Endothelial cell of umbilical vein (primary cell): ENCODE data around the gene AMZ2. TPM values are rescaled to one million over a fixed set of nuclear protein-coding genes. Genes with fewer than 3 reads are reported as not detected.
A peak's percentile ranks its signal among the peaks of the same experiment; 100 is the strongest.
"Not testable (repeated sequence)": the region's sequence is repeated elsewhere in the genome, so short reads cannot be mapped to it uniquely, and the experiment has no call there.

Experiments used
- BruUV-seq: library from RNA; stranded (reverse); fragments of 400-500 nt; replicated peaks from 2 replicates; lab custom pipeline; 2021; lab: Mats Ljungman, UMichigan
- CTCF ChIA-PET: fragments of 300-600, 350-600 bp; sonication (Branson Sonifier 250); formaldehyde crosslinking; loops from one replicate; lab custom pipeline; 2021; ENCODE audit warnings: antibody characterized with exemption, inconsistent platforms; lab: Charles Lee
- POLR2A ChIA-PET: fragments of 300-600, 350-600 bp; sonication (Branson Sonifier 250); formaldehyde crosslinking; loops from one replicate; lab custom pipeline; 2021; ENCODE audit warnings: antibody characterized with exemption, inconsistent platforms; lab: Charles Lee
- DNase-seq: peaks from one replicate; pipeline ENCODE4 v3.0.0-alpha.2; 2011; ENCODE audit warnings: low read depth, low spot score
- FAIRE-seq: peaks from 2 replicates; lab custom pipeline; 2011; peaks lifted over from hg19 to GRCh38; lab: Jason Lieb, UNC
- H2AFZ ChIP-seq: 2 replicates; pipeline ENCODE4 v1.6.0; 2012; ENCODE audit warnings: low read depth, low read length, control low read depth, inconsistent platforms
- H3K27ac ChIP-seq: 2 replicates; pipeline ENCODE4 v1.5.1; 2011; ENCODE audit warnings: low read depth, mild to moderate bottlenecking, control low read depth, low read length, moderate library complexity; ENCODE audit not compliant: insufficient read depth
- H3K27me3 ChIP-seq, 2 experiments: 2 replicates each; pipeline versions ENCODE4 v1.6.0 to v1.6.1; 2011; ENCODE audit warnings: low read length in 2 of 2, mixed read lengths in 1 of 2; ENCODE audit not compliant: control insufficient read depth in 2 of 2, insufficient read depth in 2 of 2
- H3K36me3 ChIP-seq, 2 experiments: 2 replicates in 1 of 2; 3 replicates in 1 of 2; pipeline ENCODE4 v1.5.1; 2011; ENCODE audit warnings: low read length in 2 of 2, mild to moderate bottlenecking in 1 of 2, moderate library complexity in 1 of 2; ENCODE audit not compliant: control insufficient read depth in 2 of 2, insufficient read depth in 2 of 2; ENCODE audit errors: extremely low read depth in 1 of 2
- H3K4me1 ChIP-seq: 3 replicates; pipeline ENCODE4 v1.5.1; 2011; ENCODE audit warnings: mild to moderate bottlenecking, low read length; ENCODE audit not compliant: control insufficient read depth, insufficient read depth; ENCODE audit errors: extremely low read depth
- H3K4me2 ChIP-seq: 2 replicates; pipeline ENCODE4 v1.6.1; 2011; ENCODE audit warnings: low read length, control low read depth, mixed read lengths; ENCODE audit not compliant: insufficient read depth
- H3K4me3 ChIP-seq, 3 experiments: fragments of 200-600 bp in 1 of 3; sonication (generic), shearing (Covaris generic) in 1 of 3; replicated peaks in 1 of 3; 2 replicates each; pipeline ENCODE4 v1.5.1; 2011 to 2016; ENCODE audit warnings: control low read depth in 3 of 3, low read length in 3 of 3, mild to moderate bottlenecking in 2 of 3, inconsistent platforms in 1 of 3, low read depth in 1 of 3, moderate library complexity in 1 of 3; ENCODE audit not compliant: insufficient read depth in 1 of 3
- H3K79me2 ChIP-seq: 2 replicates; pipeline ENCODE4 v1.6.0; 2012; ENCODE audit warnings: low read length, inconsistent platforms; ENCODE audit not compliant: control insufficient read depth, insufficient read depth
- H3K9ac ChIP-seq: replicated peaks from 2 replicates; pipeline ENCODE3; 2011; ENCODE audit warnings: low read length, control low read depth; ENCODE audit not compliant: insufficient read depth; ENCODE audit errors: extremely low read depth
- H3K9me1 ChIP-seq: replicated peaks from 3 replicates; pipeline ENCODE4 v1.6.0; 2011; ENCODE audit warnings: mild to moderate bottlenecking, low read length; ENCODE audit not compliant: control insufficient read depth, insufficient read depth; ENCODE audit errors: extremely low read depth
- H3K9me3 ChIP-seq: replicated peaks from 2 replicates; pipeline ENCODE4 v1.5.1; 2012; ENCODE audit warnings: low read length, inconsistent platforms; ENCODE audit not compliant: control insufficient read depth, insufficient read depth
- H4K20me1 ChIP-seq: replicated peaks from 2 replicates; pipeline ENCODE3; 2011; ENCODE audit warnings: mild to moderate bottlenecking, low read length; ENCODE audit not compliant: control insufficient read depth, insufficient read depth; ENCODE audit errors: extremely low read depth
- EZH2 ChIP-seq: IDR thresholded peaks from 2 replicates; pipeline ENCODE4 v1.6.1; 2012; ENCODE audit warnings: borderline replicate concordance, low read depth, mild to moderate bottlenecking, moderate library complexity, low read length, inconsistent platforms; ENCODE audit not compliant: severe bottlenecking
- FOS ChIP-seq: IDR thresholded peaks from 2 replicates; pipeline ENCODE4 v1.6.1; 2011; ENCODE audit warnings: mild to moderate bottlenecking, low read length, moderate library complexity, borderline replicate concordance; ENCODE audit not compliant: insufficient read depth
- GATA2 ChIP-seq: IDR thresholded peaks from 2 replicates; pipeline ENCODE4 v1.7.0; 2011; ENCODE audit warnings: low read depth, mild to moderate bottlenecking, moderate library complexity, mixed read lengths, low read length; ENCODE audit not compliant: insufficient read length, insufficient read depth
- JUN ChIP-seq: IDR thresholded peaks from 2 replicates; pipeline ENCODE4 v1.6.1; 2011; ENCODE audit warnings: borderline replicate concordance, low read depth; ENCODE audit not compliant: insufficient read length, insufficient read depth
- MYC ChIP-seq: IDR thresholded peaks from one replicate; pipeline ENCODE4 v1.6.1; 2011; ENCODE audit warnings: mild to moderate bottlenecking, low read depth, low read length
- POLR2A ChIP-seq: IDR thresholded peaks from 2 replicates; pipeline ENCODE4 v1.6.1; 2012; ENCODE audit warnings: low read depth, mild to moderate bottlenecking, control low read depth, low read length
- POLR2AphosphoS5 ChIP-seq: IDR thresholded peaks from 2 replicates; pipeline ENCODE4 v1.6.1; 2012; ENCODE audit warnings: low read depth, mild to moderate bottlenecking, control low read depth, low read length, moderate library complexity; ENCODE audit not compliant: insufficient read depth
- dilution Hi-C: fragments of 300-500 bp; cut with MboI; formaldehyde crosslinking; loops from one replicate; pipeline ENCODE4 v1.15.0; 2019; ENCODE audit warnings: low sequenced_read_pairs; ENCODE audit not compliant: extremely low pct_ligation_motif_present
- intact Hi-C: fragments of 100-400 bp; cut with micrococcal nuclease; formaldehyde crosslinking; loops from one replicate; pipeline ENCODE4 v1.10.0; 2022
- polyA plus RNA-seq, 4 experiments: library from polyadenylated mRNA; depleted of rRNA in 3 of 4; stranded (reverse) in 3 of 4; unstranded in 1 of 4; fragments of >200 nt; gene quantifications; 2 replicates each; pipeline versions ENCODE4 v1.2.1 to v1.2.3, GENCODE V29; 2011 to 2012; ENCODE audit warnings: missing spikeins in 1 of 4
- total RNA-seq: library from RNA; stranded (reverse); gene quantifications from 2 replicates; pipeline ENCODE4 v1.2.3, GENCODE V29; 2021
- TF ChIP-seq, protein P1 (sequence below): IDR thresholded peaks from 2 replicates; pipeline ENCODE4 v1.6.1; 2011; ENCODE audit not compliant: insufficient read depth, insufficient read length
- TF ChIP-seq, protein P2 (sequence below), 2 donors: IDR thresholded peaks; 1 replicate in 1 of 2; 2 replicates in 1 of 2; pipeline ENCODE4 v1.5.1; 2011; ENCODE audit warnings: low read length in 2 of 2, mild to moderate bottlenecking in 2 of 2, moderate library complexity in 2 of 2, control low read depth in 1 of 2, inconsistent platforms in 1 of 2, low read depth in 1 of 2; ENCODE audit not compliant: insufficient read depth in 1 of 2; ENCODE audit errors: extremely low read depth in 1 of 2

Gene AMZ2
- total and polyA plus RNA-seq, 2 donors (not counting 3 experiments of a cell fraction or from before 2014, with no cell fraction given), result 46.7 to 57.3 TPM

DNA sequence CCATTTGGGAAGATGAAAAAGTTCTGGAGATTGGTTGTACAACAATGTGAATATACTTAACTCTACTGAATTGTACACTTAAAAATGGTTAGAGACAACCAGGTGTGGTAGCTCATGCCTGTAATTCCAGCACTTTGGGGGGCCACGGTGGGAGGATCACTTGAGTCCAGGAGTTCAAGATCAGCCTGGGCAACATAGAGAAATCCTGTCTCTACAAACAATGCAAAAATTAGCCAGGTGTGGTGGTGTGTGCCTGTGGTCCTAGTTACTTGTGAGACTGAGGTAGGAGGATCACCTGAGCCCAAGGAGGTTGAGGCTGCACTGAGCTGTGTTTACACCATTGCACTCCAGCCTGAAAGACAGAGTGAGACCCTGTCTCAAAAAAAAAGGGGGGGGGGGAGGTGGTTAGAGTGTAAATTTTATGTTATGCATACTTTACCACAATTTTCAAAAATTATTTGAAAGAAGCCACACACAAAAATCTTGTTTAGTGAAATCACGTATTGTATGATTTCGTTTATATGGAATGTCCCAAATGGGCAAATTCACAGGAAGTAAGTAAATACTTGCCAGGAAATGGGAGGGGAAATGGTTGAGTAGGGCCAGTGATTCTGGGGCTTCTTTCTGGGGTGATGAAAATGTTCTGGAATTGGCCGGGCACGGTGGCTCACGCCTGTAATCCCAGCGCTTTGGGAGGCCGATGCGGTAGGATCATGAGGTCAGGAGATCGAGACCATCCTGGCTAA lies 37.1 kb upstream of the AMZ2 start:
- H3K79me2 ChIP-seq, result no peaks in the 10 kb centered on the region
- intact Hi-C loops, result no loop called here
- no peaks in the 10 kb centered on the region for H3K9me1 ChIP-seq
- DNase-seq (no peak), FAIRE-seq (no peak)
- H4K20me1 ChIP-seq, result no peaks in the 10 kb centered on the region
- dilution Hi-C loops, result no loop called here
- H3K27me3 ChIP-seq, result no peaks in the 10 kb centered on the region
- H3K9ac ChIP-seq, result no peak overlapping the region
- H3K4me1 ChIP-seq, result peaks cover 16% of the 10 kb centered on the region
- CTCF ChIA-PET, result no interaction called here
- H3K36me3 ChIP-seq, result peaks cover 0 to 5% of the 10 kb centered on the region in 2 experiments
- H2AFZ ChIP-seq, result no peak overlapping the region
- BruUV-seq, result no TSS peak
- no peak overlapping the region for H3K27ac ChIP-seq
- H3K4me2 ChIP-seq, result no peak overlapping the region
- POLR2A ChIA-PET, result no interaction called here
- no peak overlapping the region for H3K4me3 ChIP-seq
- H3K9me3 ChIP-seq, result no peaks in the 10 kb centered on the region
- no peak for TF ChIP-seq MYC
- TF ChIP-seq, protein P1, sequence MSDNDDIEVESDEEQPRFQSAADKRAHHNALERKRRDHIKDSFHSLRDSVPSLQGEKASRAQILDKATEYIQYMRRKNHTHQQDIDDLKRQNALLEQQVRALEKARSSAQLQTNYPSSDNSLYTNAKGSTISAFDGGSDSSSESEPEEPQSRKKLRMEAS, result no peak
- TF ChIP-seq JUN, result no peak
- TF ChIP-seq GATA2, result no peak
- TF ChIP-seq EZH2, result no peak
- no peak for TF ChIP-seq FOS
- TF ChIP-seq, protein P2, sequence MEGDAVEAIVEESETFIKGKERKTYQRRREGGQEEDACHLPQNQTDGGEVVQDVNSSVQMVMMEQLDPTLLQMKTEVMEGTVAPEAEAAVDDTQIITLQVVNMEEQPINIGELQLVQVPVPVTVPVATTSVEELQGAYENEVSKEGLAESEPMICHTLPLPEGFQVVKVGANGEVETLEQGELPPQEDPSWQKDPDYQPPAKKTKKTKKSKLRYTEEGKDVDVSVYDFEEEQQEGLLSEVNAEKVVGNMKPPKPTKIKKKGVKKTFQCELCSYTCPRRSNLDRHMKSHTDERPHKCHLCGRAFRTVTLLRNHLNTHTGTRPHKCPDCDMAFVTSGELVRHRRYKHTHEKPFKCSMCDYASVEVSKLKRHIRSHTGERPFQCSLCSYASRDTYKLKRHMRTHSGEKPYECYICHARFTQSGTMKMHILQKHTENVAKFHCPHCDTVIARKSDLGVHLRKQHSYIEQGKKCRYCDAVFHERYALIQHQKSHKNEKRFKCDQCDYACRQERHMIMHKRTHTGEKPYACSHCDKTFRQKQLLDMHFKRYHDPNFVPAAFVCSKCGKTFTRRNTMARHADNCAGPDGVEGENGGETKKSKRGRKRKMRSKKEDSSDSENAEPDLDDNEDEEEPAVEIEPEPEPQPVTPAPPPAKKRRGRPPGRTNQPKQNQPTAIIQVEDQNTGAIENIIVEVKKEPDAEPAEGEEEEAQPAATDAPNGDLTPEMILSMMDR (IDR thresholded peaks at IDR 0.05; ENCODE audit: extremely low read depth in 1 of 2, insufficient read depth in 1 of 2, low read depth in 1 of 2, low read length in 2 of 2), result no peak
- no peak for TF ChIP-seq POLR2AphosphoS5
- TF ChIP-seq POLR2A, result no peak

DNA sequence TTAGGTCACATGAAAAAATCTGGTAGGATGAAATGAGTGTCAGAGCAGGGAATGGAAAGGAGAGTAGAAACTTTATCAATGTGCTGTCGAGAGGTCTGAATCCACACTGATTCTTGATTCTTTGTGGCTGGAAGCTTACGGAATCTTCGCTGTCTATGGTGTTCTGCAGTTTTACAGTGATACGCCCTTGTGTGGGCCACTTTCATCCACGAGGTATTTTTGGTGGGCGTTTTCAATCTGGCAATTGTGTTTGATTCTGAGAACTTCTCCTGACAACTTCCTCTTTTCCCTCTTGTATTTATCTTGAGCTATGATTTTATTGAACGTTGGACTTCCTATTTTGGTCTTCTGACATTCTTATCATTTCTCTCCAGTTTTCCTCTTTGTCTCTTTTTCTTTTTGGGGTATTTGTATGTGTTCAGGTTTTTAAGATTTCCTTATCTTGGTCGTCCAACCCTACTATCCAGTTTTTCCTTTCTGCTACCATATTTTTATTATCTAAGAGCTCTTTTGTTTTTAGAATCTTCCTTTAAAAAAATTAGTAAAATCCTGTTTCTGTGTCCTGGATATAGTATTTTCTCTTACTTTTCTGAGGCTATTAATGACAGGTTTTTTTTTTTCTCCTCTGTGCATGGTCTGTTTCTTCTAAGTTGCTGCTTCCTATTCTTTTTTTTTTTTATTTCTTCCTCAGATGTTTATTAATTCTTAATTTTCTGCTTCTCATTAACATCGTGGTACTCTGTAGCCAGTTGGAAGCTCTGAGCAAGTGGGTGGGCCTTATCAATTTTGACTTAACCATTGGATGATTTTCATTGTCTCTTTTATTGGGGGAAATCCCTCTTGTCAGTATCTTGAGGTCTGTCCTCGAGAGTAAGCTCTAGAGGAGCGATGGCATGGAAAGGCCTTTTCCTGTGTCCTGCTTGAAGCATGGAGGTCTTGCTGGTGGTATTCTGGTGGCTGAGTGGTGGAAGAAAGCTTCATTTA lies 34.1 kb upstream of the AMZ2 start:
- H3K9me3 ChIP-seq, H3K9ac ChIP-seq, intact Hi-C loops, H3K79me2 ChIP-seq, dilution Hi-C loops, H3K9me1 ChIP-seq, BruUV-seq, H3K4me3 ChIP-seq, H3K27me3 ChIP-seq, H3K36me3 ChIP-seq, H4K20me1 ChIP-seq, H3K27ac ChIP-seq: not testable (repeated sequence)
- ChIA-PET POLR2A (interaction anchor here (0.6 to 0.7 kb wide), 2 partner anchors 88 to 389 kb away, joined by 4 to 6 read pairs; partner anchors contain the start of gene BPTF), CTCF (interaction anchor here (1.3 to 1.9 kb wide), 2 partner anchors 13 to 185 kb away, joined by 5 to 7 read pairs; no protein-coding TSS in a partner anchor)
- DNase-seq, result peak; percentile 72
- peak overlapping the region; percentile 76 for H2AFZ ChIP-seq
- H3K4me1 ChIP-seq, result peaks cover 16% of the 10 kb centered on the region
- FAIRE-seq, result peak; percentile 72
- H3K4me2 ChIP-seq, result peak overlapping the region; percentile 25
